HCT116 (cell line): ENCODE data around the gene SMARCA4. TPM values are rescaled to one million over a fixed set of nuclear protein-coding genes. Genes with fewer than 3 reads are reported as not detected.

Experiments
- ATAC-seq: fragments of 200-7000 bp; cut with Tn5 transposase; 2 replicates; pipeline ENCODE4 v1.9.1; 2020; ENCODE audit warnings: mild to moderate bottlenecking, moderate library complexity
- BruUV-seq: library from RNA; stranded (reverse); fragments of 400-500 nt; replicated peaks from 2 replicates; lab custom pipeline; 2021; lab: Mats Ljungman, UMichigan
- CTCF ChIA-PET: fragments of 300-600 bp; sonication (Branson Sonifier 250); formaldehyde crosslinking; loops from one replicate; lab custom pipeline; 2021; ENCODE audit warnings: antibody characterized with exemption; lab: Charles Lee
- POLR2A ChIA-PET: fragments of 300-600, 350-600 bp; sonication (Branson Sonifier 250); formaldehyde crosslinking; loops from one replicate; lab custom pipeline; 2021; ENCODE audit warnings: antibody characterized with exemption; lab: Charles Lee
- RAD21 ChIA-PET, 2 experiments: fragments of 300-600 bp; sonication (Branson Sonifier 250); formaldehyde crosslinking; loops; one replicate each; lab custom pipeline; 2023; ENCODE audit warnings: low total read pairs in 2 of 2; ENCODE audit not compliant: uncharacterized antibody in 2 of 2, unreplicated experiment in 2 of 2, low non-redundant PET in 1 of 2; lab: Charles Lee
- DNase-seq: peaks from one replicate; pipeline ENCODE4 v3.0.0-alpha.2; 2010; ENCODE audit warnings: low read depth, low spot score
- H2AFZ ChIP-seq: fragments of 200-600 bp; shearing (Covaris generic), sonication (generic); 2 replicates; pipeline ENCODE4 v1.6.1; 2017; ENCODE audit warnings: low read depth, mixed run types, mixed read lengths, antibody characterized with exemption, low read length; ENCODE audit not compliant: poor library complexity, severe bottlenecking
- H3K27ac ChIP-seq: 2 replicates; pipeline ENCODE4 v1.5.1; 2012; ENCODE audit warnings: low read depth, low read length
- H3K27me3 ChIP-seq: fragments of 200-600 bp; sonication (generic); 2 replicates; pipeline ENCODE4 v1.6.1; 2016; ENCODE audit warnings: mixed run types, low read length, mixed read lengths; ENCODE audit not compliant: insufficient read depth
- H3K36me3 ChIP-seq, 2 experiments: fragments of 200-500 bp in 1 of 2; fragments of 200-600 bp in 1 of 2; sonication (Bioruptor generic) in 1 of 2; sonication (generic) in 1 of 2; 2 replicates each; pipeline versions ENCODE4 v1.5.1 to v1.6.1; 2014 to 2016; ENCODE audit warnings: low read length in 2 of 2, inconsistent platforms in 1 of 2, mixed read lengths in 1 of 2, mixed run types in 1 of 2; ENCODE audit not compliant: insufficient read depth in 2 of 2, control insufficient read depth in 1 of 2
- H3K4me1 ChIP-seq, 2 experiments: fragments of 200-600 bp in 1 of 2; sonication (generic) in 1 of 2; 2 replicates each; pipeline versions ENCODE4 v1.5.1 to v1.6.1; 2012 to 2017; ENCODE audit warnings: low read length in 2 of 2, inconsistent platforms in 1 of 2, mild to moderate bottlenecking in 1 of 2, mixed read lengths in 1 of 2, mixed run types in 1 of 2, moderate library complexity in 1 of 2; ENCODE audit not compliant: insufficient read depth in 2 of 2, control insufficient read depth in 1 of 2
- H3K4me2 ChIP-seq: fragments of 200-600 bp; sonication (generic); 2 replicates; pipeline ENCODE4 v1.6.1; 2017; ENCODE audit warnings: mixed run types, low read length, mixed read lengths
- H3K4me3 ChIP-seq, 2 experiments: fragments of 200-600 bp in 1 of 2; sonication (generic) in 1 of 2; replicated peaks in 1 of 2; 2 replicates each; pipeline ENCODE4 v1.5.1; 2011 to 2016; ENCODE audit warnings: low read length in 2 of 2, control low read depth in 1 of 2, low read depth in 1 of 2, mild to moderate bottlenecking in 1 of 2, mixed read lengths in 1 of 2, mixed run types in 1 of 2
- H3K79me2 ChIP-seq: fragments of 200-600 bp; sonication (generic); 2 replicates; pipeline ENCODE4 v1.6.1; 2017; ENCODE audit warnings: mild to moderate bottlenecking, mixed run types, low read length, moderate library complexity, mixed read lengths; ENCODE audit not compliant: insufficient read depth
- H3K9ac ChIP-seq: fragments of 200-600 bp; sonication (generic); 2 replicates; pipeline ENCODE4 v1.6.1; 2016; ENCODE audit warnings: low read length, mixed read lengths
- H3K9me2 ChIP-seq: fragments of 200-600 bp; sonication (generic), shearing (Covaris generic); 2 replicates; pipeline ENCODE4 v1.6.1; 2017; ENCODE audit warnings: mixed run types, mild to moderate bottlenecking, moderate library complexity; ENCODE audit not compliant: insufficient read depth
- H3K9me3 ChIP-seq, 2 experiments: fragments of 200-500 bp in 1 of 2; fragments of 200-600 bp in 1 of 2; sonication (Bioruptor generic) in 1 of 2; sonication (generic) in 1 of 2; 2 replicates each; pipeline ENCODE4 v1.6.1; 2014 to 2017; ENCODE audit warnings: low read length in 2 of 2, mixed read lengths in 2 of 2, inconsistent platforms in 1 of 2, low read depth in 1 of 2, mild to moderate bottlenecking in 1 of 2, mixed run types in 1 of 2, moderate library complexity in 1 of 2; ENCODE audit not compliant: control insufficient read depth in 1 of 2, insufficient read depth in 1 of 2
- H4K20me1 ChIP-seq: fragments of 200-600 bp; sonication (generic), shearing (Covaris generic); 2 replicates; pipeline ENCODE4 v1.6.1; 2017; ENCODE audit warnings: mixed run types, mild to moderate bottlenecking, moderate library complexity; ENCODE audit not compliant: insufficient read depth
- CEBPB ChIP-seq: IDR thresholded peaks from 2 replicates; pipeline ENCODE4 v1.6.1; 2012; ENCODE audit warnings: low read depth
- ELF1 ChIP-seq: IDR thresholded peaks from 2 replicates; pipeline ENCODE4 v1.6.1; 2012; ENCODE audit warnings: low read depth, borderline replicate concordance
- FOSL1 ChIP-seq: IDR thresholded peaks from 2 replicates; pipeline ENCODE4 v1.6.1; 2012; ENCODE audit warnings: low read depth
- REST ChIP-seq: IDR thresholded peaks from 2 replicates; pipeline ENCODE4 v1.6.1; 2012; ENCODE audit warnings: low read depth
- SP1 ChIP-seq: IDR thresholded peaks from 2 replicates; pipeline ENCODE4 v1.6.1; 2012; ENCODE audit warnings: low read depth
- SRF ChIP-seq: IDR thresholded peaks from 2 replicates; pipeline ENCODE4 v1.6.1; 2012; ENCODE audit warnings: low read depth
- YY1 ChIP-seq: IDR thresholded peaks from 2 replicates; pipeline ENCODE4 v1.6.1; 2011; ENCODE audit warnings: low read length, low read depth, moderate library complexity, mild to moderate bottlenecking; ENCODE audit not compliant: insufficient replicate concordance; ENCODE audit errors: extremely low read depth
- ZFX ChIP-seq: fragments of 450-650 bp; IDR thresholded peaks from 2 replicates; pipeline ENCODE4 v1.6.1; 2017
- ZNF274 ChIP-seq: fragments of 200-500 bp; sonication (Bioruptor generic); IDR thresholded peaks from 2 replicates; pipeline ENCODE4 v1.6.1; 2014; ENCODE audit warnings: mild to moderate bottlenecking, low read depth, low read length, inconsistent platforms
- intact Hi-C: fragments of 100-400 bp; cut with micrococcal nuclease; formaldehyde crosslinking; loops from 2 replicates; pipeline ENCODE4 v1.10.0; 2022
- total RNA-seq: library from RNA; stranded (reverse); gene quantifications from one replicate; pipeline ENCODE4 v1.2.1, GENCODE V29; 2021; ENCODE audit not compliant: unreplicated experiment
- TF ChIP-seq, protein P1 (sequence below): IDR thresholded peaks from 2 replicates; pipeline ENCODE4 v1.6.1; 2012

The SMARCA4 gene
- total RNA-seq, 1 experiment from 2014 or later: 116 TPM

DNA sequence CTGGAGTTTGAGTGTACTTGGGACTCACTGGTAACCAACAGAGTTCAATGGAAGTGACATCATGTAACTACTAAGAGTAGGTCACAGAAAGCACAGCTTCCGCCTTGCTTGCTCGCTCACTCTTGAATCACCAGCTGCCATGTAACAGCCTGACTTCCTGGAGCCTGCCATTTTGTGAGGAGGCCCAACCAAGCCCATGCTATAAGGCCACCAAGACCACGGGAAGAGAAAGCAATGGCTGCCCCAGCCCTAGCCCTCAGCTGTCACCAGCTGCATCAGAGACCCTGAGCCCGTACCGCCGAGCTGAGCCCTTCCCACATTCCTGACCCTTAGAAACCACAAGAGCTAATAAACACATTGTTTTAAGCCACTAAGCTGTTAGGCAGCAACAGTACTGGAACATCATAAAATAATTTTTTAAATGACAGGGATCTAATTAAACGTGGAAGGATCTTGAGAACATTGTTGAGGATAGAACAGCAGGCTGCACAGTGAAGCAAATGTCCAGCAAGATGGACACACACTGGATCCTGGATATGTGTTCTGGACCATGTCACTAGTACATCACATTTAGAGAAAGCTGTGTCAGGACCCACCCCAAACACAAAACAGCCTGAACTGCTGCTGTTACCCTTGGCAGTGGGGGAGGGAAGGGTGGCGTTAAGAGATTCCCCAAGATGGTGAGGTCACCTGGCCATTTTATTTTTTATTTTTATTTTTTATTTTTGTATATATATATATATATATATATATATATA lies 106.7 kb downstream of the SMARCA4 start (continued):
- TF ChIP-seq YY1 (no peak), FOSL1 (no peak), ZFX (no peak), CEBPB (no peak), REST (no peak), ELF1 (no peak), ZNF274 (no peak)

GRCh38 chr19:11069561-11069960 lies 108.7 kb downstream of the SMARCA4 start:
- no peaks in the 10 kb centered on the region for H3K79me2 ChIP-seq
- no peak for TF ChIP-seq SP1
- TF ChIP-seq, protein P1, sequence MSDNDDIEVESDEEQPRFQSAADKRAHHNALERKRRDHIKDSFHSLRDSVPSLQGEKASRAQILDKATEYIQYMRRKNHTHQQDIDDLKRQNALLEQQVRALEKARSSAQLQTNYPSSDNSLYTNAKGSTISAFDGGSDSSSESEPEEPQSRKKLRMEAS: no peak
- no peak for TF ChIP-seq SRF
- TF ChIP-seq, all 23 proteins: peak for 0
- Histone ChIP-seq H3K9me3 (no peaks in the 10 kb centered on the region; a peak in 1 of 4 replicates), H2AFZ (no peak overlapping the region), H3K27me3 (no peaks in the 10 kb centered on the region), H3K4me3 (no peak overlapping the region), H4K20me1 (no peaks in the 10 kb centered on the region), H3K4me1 (peaks cover 0 to 10% of the 10 kb centered on the region in 2 experiments; a peak in 1 of 4 replicates), H3K27ac (no peak overlapping the region), H3K4me2 (no peak overlapping the region), H3K9me2 (no peaks in the 10 kb centered on the region), H3K9ac (no peak overlapping the region), H3K36me3 (peaks cover 0 to 14% of the 10 kb centered on the region in 2 experiments; a peak in 2 of 4 replicates)
- ChIA-PET CTCF (no interaction called here), POLR2A (no interaction called here), RAD21 (no interaction called here)
- DNase-seq (no peak), ATAC-seq (0 out of 2 replicates have a peak, but pooled peaks have one; percentile 18)
- intact Hi-C loops: no loop called here
- BruUV-seq: no TSS peak
